ENCODE results near the gene MINDY1. TPM values are rescaled to one million over a fixed set of nuclear protein-coding genes. Genes with fewer than 3 reads are reported as not detected.

The MINDY1 gene
- total RNA-seq, 2 donors from 2014 or later, result 43.5 to 50.4 TPM

DNA sequence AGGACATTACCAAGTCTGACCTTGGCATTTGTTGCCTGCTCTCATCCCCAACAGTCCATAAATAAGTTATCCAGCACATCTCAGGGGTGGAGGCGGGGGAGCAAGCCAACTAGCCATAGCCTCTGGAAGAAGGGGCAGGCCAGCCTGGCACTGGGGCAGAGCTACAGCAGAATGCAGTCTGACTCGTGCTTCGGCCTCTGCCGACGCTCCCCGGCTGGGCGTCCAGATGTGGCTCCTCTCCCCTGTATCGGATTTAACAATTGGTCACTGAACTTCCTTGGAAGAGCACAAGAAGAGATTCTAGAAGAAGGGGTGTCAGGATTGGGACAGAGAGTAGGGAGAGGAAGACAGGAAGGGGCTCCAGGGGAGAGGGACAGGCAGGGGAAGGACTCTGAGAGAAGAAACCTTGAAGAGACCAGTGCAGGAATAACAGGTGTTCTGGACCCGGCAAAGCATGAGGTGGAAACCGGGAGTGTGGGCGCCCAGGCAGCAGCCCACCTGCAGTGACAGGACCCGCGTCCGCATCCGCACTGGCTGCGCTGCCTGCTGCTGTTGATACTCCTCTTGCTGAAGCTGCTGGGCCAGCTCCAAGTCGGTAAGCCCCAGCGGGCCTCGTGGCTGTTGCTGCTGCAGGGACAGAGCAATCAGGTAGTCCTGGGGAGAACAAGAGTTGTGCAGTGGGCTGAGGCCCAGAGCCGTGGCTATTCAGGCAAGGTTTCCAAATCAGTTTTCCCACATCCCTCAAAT is 9.4 kb downstream of the MINDY1 start:
- intact Hi-C loops (cut with DNase I, micrococcal nuclease), result no loop called here
- DNase-seq (no peak), ATAC-seq (no peak)

DNA sequence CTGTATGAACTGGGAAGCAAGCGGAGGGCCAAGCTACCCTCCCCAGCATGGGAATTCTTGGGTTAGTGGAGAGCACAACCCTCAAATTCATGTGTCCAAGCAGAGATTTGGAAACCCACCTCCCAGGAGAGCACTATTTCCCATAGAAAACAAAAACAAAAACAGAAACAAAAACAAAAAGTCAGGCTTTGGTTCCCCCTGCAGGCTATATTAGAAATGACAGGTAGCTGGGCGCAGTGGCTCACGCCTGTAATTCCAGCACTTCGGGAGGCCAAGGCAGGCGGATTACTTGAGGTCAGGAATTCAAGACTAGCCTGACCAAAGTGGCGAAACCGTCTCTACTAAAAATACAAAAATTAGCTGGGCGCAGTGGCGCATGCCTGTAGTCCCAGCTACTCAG is 10.8 kb downstream of the MINDY1 start:
- no peak for DNase-seq
- intact Hi-C loops (cut with DNase I, micrococcal nuclease), result no loop called here
- ATAC-seq, result peak; percentile 68

DNA sequence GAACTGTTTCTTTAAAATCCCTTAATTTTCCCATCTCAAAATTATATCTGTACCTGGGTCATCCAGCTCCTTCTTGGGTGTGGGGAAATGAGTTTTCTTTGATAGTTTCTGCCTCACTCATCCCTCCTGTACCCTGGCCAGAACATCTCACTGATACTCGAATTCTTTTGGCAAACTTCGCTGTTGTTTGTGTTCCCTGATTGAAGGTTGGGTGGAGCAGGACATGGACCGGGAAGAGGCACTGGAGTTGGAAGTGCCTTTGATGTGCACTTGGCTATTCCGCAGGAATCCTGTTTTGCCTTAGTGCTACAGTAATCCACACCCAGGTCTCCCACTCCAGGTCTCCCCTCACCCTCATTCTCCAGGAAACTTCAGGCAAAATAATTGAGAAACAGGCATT is 11.2 kb downstream of the MINDY1 start:
- ATAC-seq (peak; percentile 5), DNase-seq (no peak)
- intact Hi-C loops (cut with DNase I, micrococcal nuclease), result no loop called here

DNA sequence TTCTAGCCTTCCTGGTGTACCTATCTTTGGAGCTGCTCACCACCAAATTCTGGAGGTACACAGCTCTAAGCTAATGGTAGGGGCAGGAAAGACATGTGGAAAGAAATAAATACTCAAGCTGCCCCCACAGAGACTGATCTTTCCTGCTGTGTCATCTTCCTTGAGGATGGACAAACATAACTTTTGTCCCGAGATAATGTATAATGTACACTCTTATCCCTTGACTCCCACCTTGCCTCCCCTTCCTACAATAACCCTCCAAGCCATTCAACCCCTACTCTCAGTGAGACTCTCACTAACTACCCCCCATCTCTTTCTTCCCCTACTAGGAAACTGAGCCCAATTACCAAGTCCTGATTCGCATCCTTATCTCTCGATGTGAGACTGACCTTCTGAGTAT is 12.5 kb downstream of the MINDY1 start:
- no peak for DNase-seq
- no peak for ATAC-seq
- intact Hi-C loops (cut with DNase I, micrococcal nuclease), result no loop called here

DNA sequence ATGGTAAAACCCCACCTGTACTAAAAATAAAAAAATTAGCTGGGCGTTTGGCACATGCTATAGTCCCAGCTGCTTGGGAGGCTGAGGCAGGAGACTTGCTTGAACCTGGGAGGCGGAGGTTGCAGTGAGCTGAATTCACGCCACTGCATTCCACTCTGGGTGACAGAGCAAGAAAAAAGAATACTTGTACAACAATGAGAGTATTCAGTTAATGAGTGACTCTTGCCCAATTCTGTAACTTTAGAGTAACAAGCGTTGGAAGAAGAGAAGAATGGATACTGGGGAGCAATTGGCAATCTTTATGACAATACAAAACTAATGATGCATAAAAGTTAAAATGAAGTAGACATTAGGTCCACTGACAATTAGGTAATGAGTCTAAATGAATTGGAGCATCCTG is 14.1 kb downstream of the MINDY1 start:
- DNase-seq (no peak), ATAC-seq (no peak)
- intact Hi-C loops (cut with DNase I, micrococcal nuclease), result no loop called here

DNA sequence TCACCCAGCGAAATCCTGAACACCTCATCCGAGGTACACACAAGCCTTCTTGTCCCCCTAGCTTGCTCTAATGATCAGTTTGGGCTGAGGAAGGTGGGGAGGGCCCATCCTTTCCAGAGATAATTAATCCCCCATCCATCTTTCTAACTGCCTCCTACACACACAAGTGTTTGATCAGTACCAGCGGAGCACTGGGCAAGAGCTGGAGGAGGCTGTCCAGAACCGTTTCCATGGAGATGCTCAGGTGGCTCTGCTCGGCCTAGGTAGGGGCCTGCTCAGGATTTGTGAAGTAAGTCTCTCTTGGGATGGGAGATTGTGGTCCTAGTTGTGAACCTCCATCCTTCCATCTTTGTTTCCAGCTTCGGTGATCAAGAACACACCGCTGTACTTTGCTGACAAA is 18.8 kb downstream of the MINDY1 start:
- intact Hi-C loops (cut with DNase I, micrococcal nuclease), result no loop called here
- DNase-seq, result no peak
- ATAC-seq, result no peak

DNA sequence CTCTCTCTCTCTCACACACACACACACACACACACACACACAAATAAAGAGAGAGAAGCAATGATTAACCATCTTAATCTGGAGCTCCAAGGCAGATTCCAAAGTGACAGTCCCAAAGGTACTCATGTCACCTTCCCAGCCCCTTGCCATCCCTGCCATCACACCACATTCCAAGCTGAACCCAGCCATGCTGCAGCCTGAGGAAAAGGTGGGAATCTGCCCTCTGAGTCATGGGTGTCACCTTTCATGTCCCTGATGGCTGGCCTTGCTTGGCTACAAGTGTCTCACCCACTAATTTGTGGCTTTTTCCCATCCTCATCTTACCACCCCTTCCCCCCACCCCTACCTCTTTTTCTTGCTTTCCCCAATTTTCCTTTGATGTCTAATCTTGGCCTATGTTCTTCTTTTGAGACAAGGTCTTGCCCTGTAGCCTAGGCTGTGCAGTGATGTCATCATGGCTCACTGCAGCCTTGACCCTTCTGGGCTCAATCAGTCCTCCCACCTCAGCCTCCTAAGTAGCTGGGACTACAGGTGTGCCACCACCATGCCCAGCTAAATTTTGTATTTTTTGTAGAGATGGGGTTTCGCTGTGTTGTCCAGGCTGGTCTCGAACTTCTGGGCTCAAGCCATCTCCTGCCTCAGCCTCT is 21.4 kb downstream of the MINDY1 start:
- ATAC-seq, result no peak
- intact Hi-C loops (cut with DNase I, micrococcal nuclease), result no loop called here
- DNase-seq, result no peak

DNA sequence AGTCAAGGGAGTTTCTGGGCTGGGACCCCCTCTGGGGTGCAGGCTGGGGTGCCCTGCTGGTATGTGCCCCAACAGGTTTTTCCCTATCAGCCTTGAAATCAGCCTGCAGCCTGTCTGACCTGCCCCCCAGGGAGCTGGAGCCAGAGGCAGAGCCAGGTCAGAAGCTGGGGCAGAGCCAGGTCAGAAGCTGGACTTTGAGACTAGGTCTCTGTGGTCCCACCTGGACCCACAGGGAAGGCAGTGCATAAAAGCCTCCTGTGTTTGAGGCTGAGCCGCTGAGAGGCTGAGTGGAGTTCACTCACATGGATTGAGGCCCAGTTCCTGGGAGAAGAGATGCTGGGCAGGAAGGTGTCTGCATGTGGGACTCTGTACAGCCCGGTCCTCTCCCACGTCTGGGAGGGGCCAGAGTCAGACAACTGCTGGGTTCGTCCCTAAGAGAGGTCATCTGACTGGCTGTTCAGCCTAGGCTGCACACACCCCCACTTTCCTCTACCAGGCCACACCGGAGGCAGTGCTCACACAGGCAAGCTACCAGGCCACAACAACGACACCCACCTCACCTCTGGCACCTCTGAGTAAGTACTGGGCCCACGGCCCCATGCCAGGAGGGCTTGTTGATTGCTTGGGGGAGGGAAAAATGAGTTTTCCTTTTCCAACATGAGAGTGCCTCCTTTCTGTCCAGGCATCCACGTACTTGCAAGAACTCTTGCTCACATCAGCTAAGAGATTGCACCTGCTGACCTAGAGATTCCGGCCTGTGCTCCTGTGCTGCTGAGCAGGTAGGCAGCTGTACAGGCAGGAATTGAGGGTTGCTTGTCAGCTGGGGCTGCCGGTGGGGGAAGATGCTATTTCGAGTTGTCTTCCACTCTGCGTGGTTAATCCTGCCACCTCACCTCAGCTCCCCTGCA is 24.6 kb downstream of the MINDY1 start, which contains the start of gene ANXA9:
Gene ANXA9 (plus strand): TSS at position 488 of the 908 bp plus-strand sequence. CDS start 814 bp downstream, outside the sequence.
- peak; percentile 82 for ATAC-seq
- intact Hi-C loops (cut with DNase I, micrococcal nuclease), result no loop called here

DNA sequence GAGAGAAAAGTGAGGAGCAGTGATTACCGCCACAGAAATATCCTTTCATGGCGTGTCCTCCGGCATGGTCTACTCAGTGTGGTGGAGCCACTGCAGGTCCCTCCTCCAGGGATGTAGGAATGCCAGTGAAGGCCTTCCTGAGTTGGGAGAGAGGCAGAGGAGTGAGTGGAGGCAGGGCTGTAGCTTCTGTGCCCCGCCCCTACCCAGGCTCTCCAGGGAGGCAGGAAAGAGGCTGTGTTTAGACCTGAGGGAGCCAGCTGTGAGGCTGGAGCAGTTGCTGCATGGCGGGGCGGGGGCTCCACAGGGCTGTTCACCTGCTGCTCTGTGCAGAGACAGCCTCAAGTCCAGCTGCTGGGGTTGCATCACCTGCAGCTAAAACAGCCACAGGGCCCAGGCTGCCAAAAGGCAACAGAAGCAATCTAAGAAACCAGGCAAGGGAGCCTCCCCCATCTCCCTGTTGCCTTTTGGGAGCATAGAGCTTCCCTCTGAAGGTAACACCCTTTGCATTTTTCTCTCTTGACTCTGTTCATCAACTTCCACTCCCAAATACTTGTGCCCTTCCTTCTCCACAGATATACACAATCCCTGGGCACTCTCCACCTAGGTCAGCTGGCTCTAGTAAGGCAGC is 25.4 kb downstream of the MINDY1 start:
- peak; percentile 48 to 49 for DNase-seq
- intact Hi-C loops (cut with DNase I, micrococcal nuclease), result no loop called here
- ATAC-seq, result peak; percentile 53

More for the DNA sequence above, 24.6 kb downstream of the MINDY1 start, which contains the start of gene ANXA9:
- peak; percentile 59 to 68 for DNase-seq

DNA sequence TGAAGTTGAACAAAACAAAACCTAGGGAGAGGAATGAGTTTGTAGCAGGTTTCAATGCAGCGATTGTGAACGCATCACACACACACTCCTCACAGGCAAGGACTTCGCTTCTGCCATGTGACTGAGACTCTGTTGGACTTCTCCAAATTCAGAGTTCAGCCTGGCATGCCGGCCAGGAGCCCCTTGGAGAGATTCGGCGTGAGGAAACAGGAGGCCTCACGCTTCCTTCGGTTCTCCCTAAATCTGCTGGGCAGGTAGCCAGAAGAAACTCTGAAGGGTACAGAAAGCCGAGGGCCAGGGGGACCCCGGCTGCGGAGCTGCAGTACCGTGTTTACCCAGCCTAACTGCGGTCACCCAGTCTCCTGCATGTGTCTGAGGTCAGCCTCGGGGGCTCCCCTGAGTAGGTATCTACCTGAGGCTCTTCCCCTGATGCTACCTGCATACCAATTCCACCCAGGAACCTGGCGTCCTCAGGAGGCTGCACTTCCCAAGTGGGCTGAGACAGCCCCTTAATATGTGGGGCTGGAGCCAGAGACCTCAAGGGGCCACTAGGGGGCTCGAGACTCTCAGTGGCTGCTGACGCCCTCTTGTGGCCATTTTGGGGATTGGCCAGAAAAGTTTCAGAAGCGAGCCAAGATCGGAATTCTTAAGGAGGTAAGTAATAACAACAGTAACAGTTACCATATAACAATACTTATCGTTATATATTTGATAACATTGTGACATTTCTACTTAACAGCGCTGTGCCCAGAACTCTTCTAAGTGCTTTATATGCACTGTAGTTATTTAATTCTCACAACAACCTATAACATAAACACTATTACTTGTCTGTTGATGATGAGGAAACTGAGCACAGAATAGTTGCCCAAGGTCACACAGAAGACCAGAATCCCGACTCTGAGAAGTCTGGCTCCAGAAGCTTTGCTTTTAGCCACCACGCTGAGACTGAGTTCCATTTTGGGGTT is 27.3 kb downstream of the MINDY1 start:
- intact Hi-C loops (cut with DNase I, micrococcal nuclease), result no loop called here
- peak; percentile 9 for ATAC-seq
- peak; percentile 74 to 92 for DNase-seq

DNA sequence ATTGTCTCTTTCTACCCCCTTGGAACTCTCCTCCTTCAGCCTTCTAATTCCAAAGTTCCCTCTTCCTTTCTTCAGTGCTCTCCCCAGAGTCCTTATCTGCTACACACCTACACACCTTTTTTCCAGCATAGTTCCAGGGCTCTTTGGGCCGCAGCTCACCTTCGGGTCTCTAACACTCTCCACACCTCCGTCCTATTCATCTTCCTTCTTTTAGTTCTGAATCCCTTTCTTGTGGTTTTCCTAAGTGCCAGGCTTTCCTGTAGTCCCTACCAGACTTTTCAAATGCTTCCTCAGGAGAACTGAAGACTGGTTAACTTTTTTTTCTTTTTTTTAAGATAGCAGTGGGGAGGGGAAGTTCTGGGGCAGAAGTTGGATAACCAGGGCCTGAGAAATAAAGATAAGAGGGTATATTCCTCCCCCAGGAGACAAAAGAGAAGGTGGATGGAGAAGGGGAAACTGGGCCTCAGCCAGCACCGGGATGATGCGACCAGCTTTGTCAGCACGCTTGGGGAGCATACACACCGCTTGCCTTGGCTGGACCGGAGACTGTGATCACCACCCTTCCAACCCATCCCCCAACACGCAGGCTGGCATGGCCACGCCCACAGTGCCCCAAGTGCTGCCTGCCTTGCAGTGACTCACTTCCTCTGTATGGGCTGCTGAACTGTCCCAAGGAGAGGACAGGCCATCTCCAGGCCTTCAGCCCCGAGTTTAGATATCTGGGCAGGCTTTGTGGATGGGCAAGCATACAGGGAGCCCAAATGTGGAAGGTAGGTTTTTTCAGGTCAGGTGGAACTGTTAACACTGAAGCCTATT is 29.6 kb downstream of the MINDY1 start:
- DNase-seq (peak; percentile 90 to 94), ATAC-seq (peak; percentile 69)
- intact Hi-C loops (cut with DNase I, micrococcal nuclease), result no loop called here

DNA sequence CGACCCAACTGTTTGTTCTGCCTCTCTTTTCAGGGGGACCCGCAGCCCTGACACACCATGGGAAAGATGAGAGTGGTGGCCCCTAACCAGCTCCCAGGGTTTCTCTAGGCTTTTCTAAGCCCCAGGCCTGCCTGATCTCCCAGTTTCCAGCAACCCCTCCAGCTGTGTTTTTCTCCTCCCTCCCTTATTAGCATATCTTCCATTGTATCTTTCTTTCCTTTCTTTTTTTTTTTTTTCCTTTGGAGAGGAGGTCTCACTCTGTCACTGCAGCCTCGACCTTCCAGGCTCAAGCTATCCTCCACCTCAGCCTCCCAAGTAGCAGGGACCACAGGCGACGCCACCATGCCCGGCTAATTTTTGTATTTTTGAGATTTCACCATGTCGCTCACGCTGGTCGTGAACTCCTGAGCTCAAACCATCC is 30.3 kb downstream of the MINDY1 start:
- DNase-seq, result no peak
- no peak for ATAC-seq
- intact Hi-C loops (cut with DNase I, micrococcal nuclease), result no loop called here

DNA sequence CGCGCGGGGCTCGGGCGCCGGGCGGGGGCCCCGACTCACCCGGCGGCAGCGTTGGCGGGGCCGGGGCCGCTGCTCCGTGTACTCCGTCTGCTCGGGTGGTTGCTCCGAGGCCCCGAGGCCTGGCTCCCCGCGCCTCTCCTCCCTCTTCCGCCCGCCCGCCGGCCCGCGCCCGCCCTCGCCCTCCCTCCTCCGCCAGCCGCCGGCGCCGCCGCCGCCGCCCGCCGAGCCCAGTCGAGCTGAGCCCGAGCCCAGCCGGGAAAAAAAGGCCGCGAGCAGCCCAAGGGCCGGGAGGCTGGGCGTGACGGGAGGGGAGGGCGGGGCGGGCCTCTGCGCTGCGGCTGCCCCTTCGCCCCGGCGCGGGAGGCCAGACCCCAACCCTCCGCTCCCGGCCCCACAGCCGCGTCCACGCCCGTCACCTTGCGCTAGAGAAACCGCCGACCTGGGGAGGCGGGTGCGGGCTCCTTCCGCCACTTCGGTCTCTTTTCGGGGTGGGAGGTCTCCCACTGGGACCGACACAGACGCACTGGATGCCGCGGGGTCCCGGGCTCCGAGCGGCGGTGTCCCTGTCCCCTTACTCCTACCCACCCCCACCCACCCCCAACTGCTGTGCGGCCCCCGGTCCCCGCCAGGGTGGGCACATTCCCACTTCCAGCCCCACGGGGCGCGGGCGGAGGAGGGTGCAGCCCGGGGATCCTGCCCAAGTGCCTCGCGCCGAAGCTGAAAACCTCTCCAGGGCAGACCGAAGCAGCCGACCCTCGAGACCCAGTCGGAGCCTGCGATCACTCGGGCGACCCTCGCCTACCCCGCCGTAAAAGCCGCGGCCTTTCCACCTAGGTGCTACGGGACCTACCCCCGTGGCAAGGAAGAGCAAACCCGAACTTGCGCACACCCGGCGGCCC is 31.9 kb downstream of the MINDY1 start, which contains the start of gene CERS2:
Gene CERS2 (minus strand): TSS at position 256 of the 899 bp plus-strand sequence. CDS start 5,745 bp downstream, outside the sequence.
- peak; percentile 70 for ATAC-seq
- intact Hi-C loops (cut with DNase I, micrococcal nuclease), result no loop called here
- DNase-seq, result peak; percentile 80 to 87

DNA sequence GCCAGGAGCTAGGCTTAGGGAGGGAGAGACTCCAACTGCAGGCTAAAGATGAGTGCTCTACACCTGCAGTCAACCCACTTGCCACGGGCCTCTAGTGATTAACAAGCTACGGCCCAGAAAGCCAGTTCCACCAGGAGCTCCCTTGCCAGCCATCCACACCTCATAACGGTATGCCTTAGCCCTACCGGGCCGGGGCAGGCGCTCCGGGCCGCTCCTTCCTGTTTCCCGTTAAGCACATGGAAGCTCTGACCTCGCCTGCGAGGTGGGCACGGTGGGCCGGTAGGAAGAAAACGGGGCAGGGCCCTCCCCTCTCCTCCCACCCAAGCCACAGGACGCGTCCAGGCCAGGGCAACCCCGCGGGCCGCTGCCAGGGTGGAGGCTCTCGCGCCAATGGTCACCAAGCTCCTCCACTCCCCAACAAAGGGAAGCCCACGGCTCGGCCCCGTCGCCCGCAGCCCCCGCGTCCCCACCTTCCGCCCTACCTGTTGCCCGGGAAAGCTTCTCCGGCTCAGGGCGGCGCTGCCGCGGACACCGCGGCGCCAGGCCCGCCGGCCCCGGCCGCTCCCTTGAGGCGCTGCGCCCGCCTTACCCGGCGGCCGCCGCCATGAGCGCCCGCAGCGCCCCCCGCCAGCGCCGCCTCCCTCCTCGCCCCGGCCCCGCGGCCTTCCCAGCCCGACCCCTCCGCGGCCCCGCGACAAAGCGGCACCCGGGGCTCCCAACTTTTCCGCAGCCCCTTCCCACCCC is 32.7 kb downstream of the MINDY1 start:
- intact Hi-C loops (cut with DNase I, micrococcal nuclease), result no loop called here
- DNase-seq (peak; percentile 39 to 63), ATAC-seq (peak; percentile 38)

DNA sequence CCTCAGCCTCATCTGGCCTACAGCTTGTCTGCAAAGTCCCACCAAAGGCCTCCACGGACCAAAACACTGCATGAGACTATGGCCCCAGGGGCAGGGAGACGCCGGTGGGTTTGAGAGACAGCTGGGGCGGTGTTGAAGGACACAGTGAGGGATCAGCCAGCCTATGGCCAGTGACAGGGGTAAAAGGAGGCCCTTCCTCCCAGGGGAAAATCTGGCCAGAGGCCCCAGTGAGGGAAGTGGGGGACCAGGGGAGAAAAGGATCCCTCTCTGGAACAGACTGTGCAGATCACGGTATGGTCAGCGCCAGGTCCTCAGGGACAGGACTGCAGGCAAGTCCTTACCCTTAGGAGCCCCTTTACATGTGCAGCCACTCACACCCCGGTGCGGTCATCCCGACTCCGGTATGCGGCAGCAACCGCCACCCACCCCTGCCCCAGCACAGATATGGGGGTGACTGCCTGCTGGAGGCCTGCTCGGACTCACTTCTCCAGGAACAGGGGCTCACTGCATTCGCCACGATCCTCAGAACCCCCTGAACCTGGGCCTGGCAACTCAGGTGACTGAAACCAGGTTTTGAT is 33.4 kb downstream of the MINDY1 start:
- ATAC-seq (no peak), DNase-seq (peak in 1 of 2 donors; percentile 32)
- intact Hi-C loops (cut with DNase I, micrococcal nuclease), result no loop called here

Data from left colon (tissue), 2 donors.